ENCODE results near the gene ARHGEF7. TPM values are rescaled to one million over a fixed set of nuclear protein-coding genes. Genes with fewer than 3 reads are reported as not detected.

Gene ARHGEF7
- total RNA-seq, 1 donor from 2014 or later, result 176 TPM

DNA sequence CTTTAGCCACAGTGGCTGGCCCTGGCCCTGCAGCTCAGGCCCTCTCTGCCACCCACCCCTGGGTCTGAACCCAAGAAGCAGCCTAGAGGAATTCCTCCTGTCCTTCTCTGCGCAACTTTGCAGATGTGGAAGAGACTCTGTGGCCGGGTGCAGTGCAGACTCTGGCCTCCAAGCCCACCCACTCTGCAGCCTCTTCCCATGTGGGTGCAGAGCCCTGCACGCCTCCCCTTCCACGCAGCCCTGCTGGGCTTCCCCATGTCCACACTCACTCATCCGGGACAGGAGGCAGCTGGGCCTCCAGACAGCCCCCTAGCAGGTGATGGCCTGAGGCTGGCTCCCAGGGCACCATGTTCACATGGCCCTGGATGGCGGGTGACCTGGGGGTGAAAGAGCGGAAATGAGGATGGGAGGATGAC is 207.8 kb downstream of the ARHGEF7 start:
- no peak for DNase-seq (ENCODE audit: low read depth in 2 of 2)

GRCh38 chr13:111323549-111323948 is 208.4 kb downstream of the ARHGEF7 start:
- DNase-seq (ENCODE audit: low read depth in 2 of 2), result no peak

DNA sequence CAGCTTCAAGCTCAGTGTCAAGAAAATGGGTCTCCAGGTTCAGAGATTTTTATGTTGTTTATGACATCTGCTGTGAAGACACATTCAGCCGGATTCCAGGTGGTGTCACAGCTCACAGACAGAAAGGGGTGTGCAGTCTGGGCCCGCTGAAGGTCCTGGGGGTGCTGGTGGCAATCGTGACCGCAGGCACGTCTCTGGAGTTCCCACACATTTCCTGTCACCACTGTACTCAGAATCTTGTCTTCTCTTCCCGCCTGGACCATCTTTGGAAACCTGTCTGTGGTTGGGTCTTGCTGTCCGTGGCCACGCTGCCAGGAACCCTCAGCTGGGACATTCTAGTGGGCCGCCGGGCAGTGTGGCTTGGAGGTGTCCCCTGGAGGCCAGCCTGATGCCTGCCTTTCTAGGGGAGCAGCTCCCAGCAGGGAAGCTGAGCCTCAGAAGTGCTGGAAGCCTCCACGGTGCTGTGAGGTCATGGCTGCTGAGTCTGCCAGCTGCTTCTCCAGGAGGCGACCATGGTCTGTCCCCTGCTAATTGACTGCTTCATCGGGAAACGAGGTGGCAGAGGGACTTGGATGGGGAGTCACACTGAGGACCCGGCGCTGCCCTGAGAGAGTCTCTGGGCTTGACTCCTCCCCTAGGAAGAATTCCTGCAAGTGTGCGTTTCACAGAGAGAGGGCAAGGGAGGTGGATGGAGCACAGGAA is 209.0 kb downstream of the ARHGEF7 start:
- no peak for DNase-seq (ENCODE audit: low read depth in 2 of 2)

DNA sequence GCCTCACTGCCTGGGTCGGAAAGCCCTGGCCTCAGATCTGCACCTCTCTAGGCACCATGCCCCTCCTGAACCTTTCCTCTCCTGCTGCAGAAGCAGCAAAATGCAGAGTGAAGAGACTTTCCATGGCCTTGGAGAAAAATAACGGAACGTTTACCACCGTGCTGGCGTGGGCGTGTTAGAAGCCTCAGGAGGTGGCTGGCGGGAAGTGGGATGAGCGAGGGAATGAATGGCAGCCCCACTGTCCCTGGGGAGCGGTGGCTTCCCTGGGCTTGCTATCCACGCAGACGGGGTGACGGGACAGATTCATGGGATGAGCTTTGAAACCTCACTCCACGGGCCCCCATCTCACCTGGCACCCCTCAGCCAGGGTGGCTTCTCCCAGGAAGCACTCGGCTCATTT is 209.6 kb downstream of the ARHGEF7 start:
- DNase-seq (ENCODE audit: low read depth in 2 of 2), result no peak

- DNase-seq (ENCODE audit: low read depth in 2 of 2), result no peak
Observed at GRCh38 chr13:111325146-111325890, 210.2 kb downstream of the ARHGEF7 start.

DNA sequence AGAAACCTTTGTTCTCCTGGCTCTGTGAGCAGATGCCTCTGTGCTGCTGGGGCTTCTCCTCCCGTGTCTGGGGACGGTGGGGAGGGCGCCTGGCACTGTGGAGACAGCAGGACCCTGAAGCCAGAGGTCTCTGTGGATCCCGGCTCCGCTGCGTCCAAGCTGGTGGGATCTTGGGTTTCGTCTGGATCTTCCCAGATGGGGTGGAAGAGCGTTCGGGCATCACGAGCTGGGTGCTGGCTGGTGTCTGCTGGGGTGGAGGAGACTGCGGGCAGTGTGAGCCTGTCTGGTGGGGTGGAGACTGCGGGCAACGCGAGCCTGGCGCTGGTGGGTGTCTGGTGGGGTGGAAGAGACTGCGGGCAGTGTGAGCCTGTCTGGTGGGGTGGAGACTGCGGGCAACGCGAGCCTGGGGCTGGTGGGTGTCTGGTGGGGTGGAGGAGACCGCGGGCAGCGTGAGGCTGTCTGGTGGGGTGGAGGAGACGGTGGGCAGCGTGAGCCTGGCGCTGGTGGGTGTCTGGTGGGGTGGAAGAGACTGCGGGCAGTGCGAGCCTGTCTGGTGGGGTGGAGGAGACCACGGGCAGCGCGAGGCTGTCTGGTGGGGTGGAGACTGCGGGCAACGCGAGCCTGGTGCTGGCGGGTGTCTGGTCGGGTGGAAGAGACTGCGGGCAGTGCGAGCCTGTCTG is 211.0 kb downstream of the ARHGEF7 start:
- DNase-seq (ENCODE audit: low read depth in 2 of 2), result no peak

GRCh38 chr13:111326621-111326965 is 211.5 kb downstream of the ARHGEF7 start:
- DNase-seq (ENCODE audit: low read depth in 2 of 2), result no peak

DNA sequence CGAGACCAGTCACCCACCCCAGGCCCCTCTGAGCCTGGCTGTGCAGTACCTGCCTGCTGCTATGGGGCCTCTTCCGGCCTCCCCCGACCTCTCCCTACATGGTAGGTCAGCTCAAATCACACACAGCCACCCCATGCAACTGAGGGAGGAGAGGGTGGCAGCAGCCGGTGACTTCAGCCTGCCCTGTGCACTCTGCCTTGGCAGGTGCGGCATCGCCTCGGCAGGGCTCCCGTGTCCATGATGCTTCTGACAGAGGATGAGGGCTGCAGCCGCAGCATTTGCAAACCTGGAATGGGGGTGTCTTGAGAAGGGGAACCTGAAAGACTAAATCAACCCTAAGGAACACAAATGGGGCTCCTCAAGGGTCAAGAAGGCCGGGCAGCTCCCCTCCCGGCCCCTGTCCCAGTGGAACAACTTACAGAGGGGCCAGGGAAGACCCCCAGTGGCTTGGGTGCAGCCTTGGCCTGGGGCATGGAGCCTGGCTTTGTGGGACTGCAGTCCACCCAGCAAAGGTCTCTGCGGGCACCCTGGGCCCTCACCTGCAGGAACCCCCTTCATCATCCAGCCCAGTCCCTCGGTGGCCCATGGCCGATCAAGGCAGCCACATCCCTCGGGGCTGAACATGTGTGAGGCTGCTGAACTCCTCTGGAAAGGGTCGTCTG is 212.0 kb downstream of the ARHGEF7 start:
- DNase-seq (ENCODE audit: low read depth in 2 of 2), result no peak

DNA sequence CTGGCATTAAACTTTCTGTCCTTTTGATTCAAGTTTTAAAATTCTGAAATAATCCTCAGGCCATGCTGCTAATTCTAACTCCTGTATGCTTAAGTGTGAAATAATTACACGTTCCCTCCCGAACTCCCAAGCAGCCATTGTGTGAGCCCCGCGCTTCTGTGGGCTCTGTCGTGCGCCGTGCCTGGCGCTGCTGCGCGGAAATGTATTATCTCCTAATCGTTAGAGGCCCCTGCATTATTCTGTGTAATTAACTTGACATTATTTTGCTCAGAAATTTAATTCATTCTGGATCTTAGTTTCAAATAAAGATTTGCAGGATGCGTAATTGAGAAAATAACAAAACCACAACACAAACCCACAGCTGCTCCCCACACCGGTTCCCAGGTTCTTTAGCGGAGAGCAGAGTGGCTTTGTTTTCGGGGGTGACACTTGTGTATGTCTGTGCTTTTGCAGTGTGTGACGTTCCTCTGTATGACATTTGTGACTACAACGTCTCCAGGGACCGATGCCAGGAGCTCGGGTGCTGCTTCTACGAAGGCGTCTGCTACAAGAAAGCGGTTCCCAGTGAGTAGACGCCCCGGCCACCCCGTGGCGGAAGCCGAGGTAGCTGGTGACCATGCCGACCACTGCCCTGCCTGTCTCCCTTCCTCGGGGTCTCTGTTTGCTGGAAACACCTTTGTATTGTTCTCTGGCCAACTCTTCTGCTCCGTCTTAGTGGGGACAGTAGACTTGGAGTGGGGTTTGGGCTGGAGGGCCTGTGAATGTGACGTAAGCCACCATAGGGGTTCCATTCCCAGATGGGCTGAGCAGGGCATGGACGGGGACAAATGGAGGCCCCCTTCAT is 212.8 kb downstream of the ARHGEF7 start:
- no peak for DNase-seq (ENCODE audit: low read depth in 2 of 2)

DNA sequence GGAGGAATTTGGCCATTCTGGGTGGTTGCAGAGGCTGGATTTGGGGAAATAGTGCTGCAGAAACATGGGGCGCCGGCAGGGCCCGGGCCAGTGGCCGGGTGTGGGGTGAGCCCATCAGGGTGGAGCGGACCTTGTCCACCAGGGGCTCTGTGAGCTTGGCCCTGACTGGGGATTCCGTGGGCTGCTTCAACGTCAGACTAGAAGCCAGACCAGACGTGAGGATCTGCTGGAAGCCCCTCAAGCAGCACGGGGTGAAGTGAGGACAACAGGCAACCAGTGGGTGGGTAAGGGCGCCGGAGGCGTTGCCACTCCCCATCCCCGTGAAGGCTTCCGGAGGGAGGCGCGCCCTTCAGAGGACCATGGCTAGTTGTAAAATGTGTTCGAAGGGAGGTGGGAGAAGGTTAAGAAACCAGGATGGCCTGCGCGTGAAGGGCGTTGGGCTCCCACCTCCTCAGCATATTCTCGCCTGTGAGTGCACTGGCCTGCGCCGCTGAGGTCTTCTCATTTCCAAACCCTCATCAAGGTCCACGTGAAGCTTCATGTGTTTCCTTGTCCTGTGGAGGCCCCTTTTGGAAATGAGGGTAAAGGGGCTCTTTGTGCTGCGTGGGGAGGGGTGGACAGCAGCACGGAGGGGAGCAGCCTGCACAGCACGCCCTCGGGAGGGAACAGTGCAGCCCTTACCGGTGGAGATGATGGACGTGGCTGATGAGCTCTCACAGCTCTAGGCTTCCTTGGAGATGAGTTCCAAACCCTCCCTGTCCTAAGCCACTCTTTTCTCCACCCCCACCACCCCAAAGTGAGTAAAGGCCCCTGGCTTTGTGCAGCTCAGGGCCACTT is 213.7 kb downstream of the ARHGEF7 start:
- no peak for DNase-seq (ENCODE audit: low read depth in 2 of 2)

DNA sequence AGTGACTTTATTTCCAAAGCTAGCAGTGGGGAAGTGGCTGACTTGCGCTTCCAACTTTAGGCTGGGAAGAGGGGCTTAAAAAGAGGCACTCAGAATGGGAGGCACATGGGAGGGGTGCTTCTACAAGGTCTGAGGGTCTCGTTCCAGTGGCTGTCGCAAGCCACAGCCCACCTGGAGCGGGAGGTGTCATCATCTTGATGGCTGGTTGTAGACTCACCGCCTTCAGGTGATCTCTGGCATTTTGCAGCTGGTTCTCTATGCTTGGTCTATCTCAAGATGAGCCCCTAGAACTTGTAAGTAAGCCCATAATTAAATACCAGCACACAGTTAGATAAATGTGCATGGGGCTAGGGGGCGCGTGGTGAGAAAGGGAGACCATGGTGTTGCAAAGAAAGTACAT is 214.5 kb downstream of the ARHGEF7 start:
- DNase-seq (ENCODE audit: low read depth in 2 of 2), result no peak

DNA sequence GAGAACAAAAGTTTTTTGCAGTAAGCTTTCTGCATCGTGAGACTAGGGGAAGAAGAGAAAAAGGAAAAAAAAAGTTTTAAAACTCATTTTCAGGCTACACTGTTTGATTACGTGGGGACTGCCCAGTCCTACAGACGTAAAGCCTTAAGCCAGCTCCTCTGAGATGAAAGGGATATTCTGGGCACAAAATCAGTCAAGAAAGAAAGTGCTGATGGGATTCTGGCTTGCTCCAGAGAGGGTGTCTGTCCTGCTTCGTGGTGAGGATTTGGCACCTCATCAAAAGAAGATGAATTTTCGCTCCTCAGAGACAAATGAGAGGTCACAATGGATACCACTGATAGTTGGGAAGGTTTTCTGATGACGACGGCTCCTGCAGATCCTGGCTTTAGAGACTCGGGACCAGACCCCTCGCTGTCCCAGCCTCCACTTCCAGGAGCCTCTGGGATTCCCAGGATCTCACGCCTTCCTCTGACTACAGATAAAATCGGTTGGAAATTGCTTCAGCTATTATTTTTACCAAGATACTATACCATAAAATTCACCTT is 215.0 kb downstream of the ARHGEF7 start:
- DNase-seq (ENCODE audit: low read depth in 2 of 2), result no peak

DNA sequence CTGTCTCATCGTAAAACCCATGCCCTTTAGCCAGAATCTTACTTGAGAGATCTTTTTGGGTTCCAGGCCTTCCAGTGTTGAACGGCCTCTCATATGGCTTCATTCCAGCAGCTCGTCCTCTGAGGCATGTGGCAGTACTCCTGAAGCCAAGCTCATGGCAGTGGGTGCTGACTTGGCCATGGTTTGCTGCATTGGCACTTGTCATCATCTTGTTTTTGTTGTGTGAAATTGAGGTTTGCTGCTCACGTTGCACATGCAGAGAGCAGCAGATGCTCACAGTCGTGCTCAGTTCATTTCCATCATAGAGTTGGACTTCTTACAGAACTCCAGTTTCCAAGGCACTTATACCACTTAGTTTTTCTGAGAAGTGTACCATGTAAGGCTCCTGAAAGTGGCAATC is 220.2 kb downstream of the ARHGEF7 start:
- no peak for DNase-seq (ENCODE audit: low read depth in 2 of 2)

GRCh38 chr13:111336666-111337065 is 221.6 kb downstream of the ARHGEF7 start:
- DNase-seq (ENCODE audit: low read depth in 2 of 2), result no peak

DNA sequence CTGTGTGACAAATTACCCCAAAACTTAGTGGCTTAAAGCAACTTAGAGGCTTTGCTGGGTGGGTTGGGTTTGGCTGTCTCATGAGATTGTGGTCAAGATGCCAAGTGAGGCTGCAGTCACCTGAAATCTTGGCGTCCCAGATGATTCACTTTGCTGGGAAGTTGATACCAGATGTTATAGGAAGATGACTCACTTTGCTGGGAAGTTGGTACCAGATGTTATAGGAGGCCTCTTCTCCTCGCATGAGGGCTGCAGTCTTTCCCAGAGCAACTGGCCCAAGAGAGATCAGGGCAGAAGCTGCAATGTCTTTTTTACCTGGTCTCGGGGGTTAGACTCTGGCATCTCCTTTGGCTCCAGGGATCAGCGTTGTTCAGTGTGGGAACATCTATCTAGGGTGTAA is 222.1 kb downstream of the ARHGEF7 start:
- peak in 1 of 2 donors; percentile 41 for DNase-seq (ENCODE audit: low read depth in 2 of 2)

GRCh38 chr13:111337741-111338140 is 222.6 kb downstream of the ARHGEF7 start:
- DNase-seq (ENCODE audit: low read depth in 2 of 2), result no peak

DNA sequence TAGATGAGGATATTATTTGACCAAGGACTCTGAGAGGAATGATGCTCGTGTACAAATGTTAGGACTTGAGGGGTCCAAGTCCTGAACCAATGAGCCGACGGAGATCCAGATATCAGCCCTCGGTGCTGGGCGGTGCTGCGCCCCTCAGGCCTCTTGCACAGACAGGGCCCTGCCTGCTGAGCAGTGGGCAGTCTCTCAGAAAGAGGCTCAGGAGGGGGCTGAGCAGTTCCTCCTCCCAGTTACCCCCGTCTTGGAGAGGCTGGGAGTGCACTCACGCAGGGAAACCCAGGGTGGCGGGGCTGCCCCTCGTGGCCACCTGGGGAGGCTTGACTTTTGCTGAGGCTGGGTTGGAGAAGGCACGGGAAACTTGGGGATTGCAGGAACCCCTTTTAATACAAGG is 223.7 kb downstream of the ARHGEF7 start:
- DNase-seq (ENCODE audit: low read depth in 2 of 2), result no peak

DNA sequence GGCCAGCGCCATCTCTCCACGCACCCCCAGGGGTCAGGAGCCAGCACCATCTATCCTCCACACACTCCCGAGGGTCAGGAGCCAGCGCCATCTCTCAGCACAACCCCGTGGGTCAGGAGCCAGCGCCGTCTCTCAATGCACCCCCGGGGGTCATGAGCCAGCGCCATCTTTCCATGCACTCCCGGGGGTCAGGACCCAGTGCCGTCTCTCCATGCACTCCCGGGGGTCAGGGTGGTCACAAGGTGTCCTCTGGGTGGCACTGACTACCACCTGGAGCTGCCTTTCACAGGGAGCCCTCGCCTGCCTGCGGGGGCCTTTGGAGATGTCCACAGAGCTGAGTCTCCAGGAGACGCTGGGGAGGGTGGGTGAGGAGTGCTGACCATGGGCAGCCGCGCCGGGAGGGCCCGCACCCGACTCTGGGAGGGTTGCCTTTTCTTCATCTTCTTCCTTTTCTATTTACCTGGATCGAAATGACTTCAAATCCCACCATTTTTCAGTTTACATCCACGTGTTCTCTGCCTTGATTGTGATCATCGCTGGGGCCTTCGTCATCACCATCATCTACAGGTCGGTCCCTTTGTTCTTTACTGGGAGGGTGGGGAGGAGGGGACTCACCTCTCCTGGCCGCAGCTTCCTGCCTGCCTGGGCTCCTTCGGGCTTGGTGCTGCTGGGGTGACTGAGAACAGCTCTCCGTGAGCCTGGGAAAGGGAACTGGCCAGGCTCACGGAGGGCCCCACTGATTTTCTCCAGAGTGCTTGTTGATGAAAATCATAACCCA is 224.4 kb downstream of the ARHGEF7 start:
- DNase-seq (ENCODE audit: low read depth in 2 of 2), result no peak

DNA sequence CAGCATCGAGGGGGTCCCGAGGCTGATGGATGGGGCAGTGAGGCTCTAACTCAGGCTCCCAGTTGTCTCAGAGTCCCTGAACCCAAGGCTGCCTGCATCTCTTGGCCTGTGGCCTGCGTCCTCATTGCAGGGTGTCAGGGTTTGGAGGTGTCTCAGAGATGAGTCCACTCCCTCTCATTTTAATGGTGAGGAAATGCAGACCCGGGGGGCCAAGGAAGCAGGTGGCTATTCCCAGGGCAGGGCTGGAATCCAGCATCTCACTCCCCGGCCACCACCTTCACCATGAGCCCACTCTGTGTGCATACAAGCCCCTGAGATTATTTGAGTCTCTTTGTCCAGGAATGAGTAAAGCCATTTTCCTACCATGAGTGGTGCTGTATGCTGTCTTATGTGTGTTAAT is 226.8 kb downstream of the ARHGEF7 start:
- no peak for DNase-seq (ENCODE audit: low read depth in 2 of 2)

Measured in lung microvascular endothelial cell (primary cell).